GM18861 (cell line): Measurements from ENCODE around the gene ADCYAP1.

Source experiments
- ATAC-seq: cut with Tn5 transposase; IDR thresholded peaks from one replicate; pipeline ENCODE4 v1.9.1; 2021; ENCODE audit not compliant: unreplicated experiment

Gene ADCYAP1

DNA sequence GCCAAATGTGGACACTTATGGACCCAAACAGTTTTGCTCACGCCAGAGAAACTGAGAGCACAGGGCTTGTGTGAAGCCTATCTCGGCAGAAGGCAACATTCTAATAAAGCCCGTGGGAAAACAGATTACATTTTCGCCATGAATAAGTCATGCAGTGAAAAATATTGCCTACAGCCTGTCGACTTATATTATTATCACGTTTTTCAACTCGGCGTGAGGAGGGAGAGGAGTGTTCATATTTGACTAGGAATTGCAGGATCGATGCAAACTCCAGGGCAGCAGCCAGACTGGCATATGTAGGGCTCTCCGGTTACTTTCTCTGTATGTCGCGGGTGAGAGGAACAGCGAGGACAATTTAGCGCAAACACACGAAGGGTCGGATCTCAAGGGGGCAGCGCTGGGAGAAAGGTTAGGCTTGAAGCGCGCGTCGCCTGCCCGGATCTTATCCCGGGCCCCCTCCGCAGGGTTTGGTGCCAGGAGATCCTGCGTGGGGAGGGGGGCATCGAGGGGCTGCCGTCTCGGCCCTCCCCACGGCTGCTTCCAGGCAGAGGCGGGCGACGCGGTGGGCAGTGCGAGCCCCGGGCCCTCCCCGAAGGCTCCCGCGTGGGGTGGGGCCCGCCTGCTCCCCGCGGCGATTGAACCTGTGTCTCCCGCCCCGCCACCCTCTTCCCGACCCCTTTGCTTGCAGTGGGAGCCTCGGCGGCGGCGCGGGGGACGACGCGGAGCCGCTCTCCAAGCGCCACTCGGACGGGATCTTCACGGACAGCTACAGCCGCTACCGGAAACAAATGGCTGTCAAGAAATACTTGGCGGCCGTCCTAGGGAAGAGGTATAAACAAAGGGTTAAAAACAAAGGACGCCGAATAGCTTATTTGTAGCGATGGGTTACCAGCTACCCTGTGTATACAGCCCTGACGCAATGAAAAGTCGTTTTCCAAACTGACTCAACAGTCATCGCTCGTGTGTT, 4.4 kb downstream of the ADCYAP1 start:
- ATAC-seq: no peak

DNA sequence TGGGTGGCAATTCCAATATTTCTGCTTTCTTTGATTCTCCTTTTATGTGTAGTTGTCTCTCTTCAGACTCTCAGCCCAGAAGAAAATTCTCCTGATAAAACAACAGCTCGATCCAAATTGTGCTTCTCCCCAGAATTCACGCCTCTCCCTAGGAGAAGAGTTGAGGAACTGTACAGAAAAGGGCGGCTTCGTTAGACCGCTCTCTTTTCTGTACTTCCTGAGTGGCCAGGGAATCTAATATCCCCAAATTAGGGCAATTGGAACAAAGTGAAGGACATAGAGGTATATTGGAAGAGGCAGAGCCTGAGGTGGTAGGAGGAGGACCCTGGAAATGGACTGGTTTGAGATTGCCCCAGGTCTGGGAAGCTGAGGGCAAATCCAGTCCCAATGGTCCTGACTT, 5.6 kb downstream of the ADCYAP1 start:
- no peak for ATAC-seq

DNA sequence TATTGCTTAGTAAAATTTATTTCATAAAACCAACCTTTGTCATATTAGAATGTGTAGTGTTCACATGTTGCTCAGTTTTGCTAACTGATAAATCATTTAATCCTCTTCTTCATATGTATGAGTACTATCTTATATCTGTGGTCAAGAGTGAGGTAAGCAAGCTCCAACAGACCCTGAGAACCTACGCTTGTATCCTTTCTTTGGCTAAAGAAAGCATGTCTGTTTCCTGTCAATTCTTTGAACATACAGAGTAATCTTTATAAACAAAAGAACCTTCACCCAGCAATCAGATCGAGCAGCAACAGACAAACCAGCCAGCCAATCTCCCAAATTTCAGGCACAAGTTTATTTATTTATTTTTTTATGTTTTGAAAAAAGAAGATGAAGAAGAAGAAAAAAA, 6.4 kb downstream of the ADCYAP1 start:
- no peak for ATAC-seq

DNA sequence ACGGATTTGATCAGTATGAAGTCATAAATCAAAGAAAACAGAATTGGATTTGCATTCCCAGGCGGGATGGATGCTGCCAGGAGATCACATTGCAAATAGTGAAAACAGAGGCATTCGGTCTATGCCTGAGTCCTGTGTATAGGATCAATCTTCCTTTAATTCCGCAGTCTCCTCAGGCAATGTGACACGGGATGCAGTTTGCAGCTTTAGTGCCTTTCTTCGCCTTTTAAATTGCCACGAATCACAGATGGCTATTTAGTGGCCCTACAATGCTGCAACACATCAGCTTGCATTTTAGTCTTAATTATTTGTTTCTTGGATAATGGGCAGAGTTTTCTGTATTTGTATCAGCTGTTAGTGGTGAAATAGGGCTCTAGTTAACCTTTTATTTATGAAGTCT, 6.8 kb downstream of the ADCYAP1 start:
- no peak for ATAC-seq

DNA sequence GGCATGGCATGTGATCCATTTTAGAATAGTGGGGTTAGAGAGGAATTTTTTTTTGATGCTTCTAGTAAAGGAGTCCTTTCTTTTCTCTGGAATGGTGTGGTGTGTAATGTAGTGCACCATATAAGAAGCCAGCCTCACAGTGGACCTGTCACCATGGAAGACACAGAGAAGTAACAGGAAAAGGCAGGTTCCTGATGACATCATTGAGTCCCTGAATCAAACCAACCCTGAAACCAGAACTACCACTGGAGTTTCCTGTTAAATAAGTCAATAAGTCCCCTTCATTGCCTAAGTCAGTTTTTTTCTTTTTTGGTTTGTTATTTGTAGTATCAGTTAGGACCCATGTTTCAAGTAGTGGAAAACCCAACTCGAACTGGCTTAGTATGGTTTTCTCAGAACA, 11.9 kb downstream of the ADCYAP1 start:
- no peak for ATAC-seq

DNA sequence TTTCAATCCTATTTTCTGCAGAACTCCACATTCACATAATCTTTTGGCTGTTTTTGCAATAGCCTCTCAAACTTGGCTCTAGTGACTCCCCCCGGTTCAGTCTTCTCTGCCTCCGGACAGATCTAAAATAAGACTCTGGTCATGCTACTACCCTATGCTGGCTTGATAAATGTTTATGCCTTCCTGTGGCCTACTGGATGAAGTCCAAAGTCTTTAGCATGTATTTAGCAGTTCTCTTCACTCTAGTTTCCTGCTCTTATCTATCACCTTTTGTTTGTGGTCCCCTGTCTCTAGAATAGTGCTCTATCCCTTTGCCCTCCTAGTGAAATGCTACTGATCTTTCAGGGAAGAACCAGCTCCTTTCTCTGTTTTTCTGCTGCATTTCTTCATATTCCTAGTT, 14.4 kb downstream of the ADCYAP1 start:
- no peak for ATAC-seq

DNA sequence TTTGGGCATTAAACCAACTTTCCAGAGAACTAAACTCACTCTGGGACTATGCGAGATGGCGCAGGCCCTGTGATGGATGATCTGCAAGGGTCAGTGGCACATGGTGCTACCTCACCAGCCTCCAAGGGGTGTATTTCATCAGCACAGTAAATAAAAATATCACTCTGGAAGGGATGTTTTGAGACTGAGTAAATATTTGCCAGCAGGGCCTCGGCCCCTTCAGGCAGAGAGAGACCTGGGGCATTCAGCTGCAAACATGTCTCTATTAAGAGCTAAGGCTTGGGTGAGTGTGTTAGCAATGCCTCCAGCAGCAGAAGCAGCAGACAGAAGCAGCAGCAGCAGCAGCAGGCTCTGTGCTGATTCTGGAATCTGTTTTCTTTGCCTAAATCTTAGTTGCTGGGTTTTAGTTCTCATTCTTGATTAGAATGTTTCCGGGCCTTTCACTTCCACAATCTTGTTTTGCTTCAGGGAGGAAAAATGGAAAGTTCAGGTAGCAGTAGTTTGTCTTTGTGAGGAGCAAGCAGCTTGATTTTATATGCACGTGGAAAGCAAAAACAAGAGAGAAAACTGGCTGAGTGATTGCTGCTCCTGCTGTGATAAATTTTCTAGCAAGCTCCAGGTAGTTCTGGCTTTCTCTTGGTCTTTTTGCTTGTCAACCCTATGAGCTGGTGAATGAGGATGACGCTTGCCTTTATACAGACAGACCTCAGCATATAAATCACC, 18.6 kb downstream of the ADCYAP1 start:
- ATAC-seq: no peak

DNA sequence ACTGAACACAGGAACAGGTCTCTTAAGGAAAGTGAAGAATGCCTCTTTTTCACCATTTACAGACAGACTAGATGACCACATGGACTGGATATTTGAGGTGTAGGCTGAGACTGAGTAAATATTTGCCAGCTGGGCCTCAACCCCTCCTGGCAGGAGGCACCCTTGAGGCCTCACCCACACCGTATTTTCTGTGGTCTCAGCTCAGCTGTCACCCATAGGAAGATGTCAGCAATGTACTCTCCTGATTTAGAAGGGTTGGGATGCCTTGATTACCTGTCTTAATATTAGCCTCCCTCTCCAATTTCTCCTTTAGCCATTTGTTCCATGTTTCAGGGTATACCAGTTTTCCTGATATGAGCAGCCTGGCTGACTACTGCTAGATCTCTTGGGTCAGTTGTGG, 20.3 kb downstream of the ADCYAP1 start:
- no peak for ATAC-seq

DNA sequence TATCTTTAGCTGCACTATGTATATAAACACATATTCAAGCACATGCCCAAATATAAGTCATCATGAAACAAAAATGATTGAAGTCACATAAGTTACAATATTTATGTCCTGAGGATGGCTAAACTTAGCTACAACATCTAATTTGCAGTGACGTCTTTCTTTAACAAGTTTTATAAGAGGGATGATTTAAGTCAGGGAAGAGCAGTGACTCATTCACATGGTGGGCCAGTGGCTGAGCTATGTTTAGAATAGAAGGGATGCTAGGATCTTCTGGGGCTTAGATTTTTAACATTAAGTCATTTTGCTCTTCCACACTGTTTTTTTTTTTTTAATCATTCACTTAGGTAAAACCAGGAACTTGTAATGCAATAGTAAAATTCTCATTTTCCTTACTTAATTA, 22.3 kb downstream of the ADCYAP1 start:
- ATAC-seq: no peak

DNA sequence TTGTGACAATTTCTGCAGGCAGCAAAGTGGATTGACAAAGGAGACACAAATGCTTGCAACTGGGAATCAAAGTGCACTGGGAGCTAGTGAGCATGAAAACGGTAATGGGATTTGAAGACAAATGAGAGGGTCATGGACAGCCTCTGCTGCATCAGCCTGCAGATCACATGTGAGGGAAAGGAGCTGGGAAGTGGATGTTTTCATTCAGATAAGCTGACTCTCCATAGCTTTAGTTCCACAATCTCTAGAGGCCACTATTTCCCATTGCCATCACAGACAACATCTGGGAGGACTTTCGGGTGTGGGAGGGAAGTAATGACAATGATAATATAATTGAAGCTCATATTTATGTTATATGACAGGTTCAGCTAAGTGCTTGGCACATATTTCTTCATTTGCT, 28.4 kb downstream of the ADCYAP1 start:
- no peak for ATAC-seq

DNA sequence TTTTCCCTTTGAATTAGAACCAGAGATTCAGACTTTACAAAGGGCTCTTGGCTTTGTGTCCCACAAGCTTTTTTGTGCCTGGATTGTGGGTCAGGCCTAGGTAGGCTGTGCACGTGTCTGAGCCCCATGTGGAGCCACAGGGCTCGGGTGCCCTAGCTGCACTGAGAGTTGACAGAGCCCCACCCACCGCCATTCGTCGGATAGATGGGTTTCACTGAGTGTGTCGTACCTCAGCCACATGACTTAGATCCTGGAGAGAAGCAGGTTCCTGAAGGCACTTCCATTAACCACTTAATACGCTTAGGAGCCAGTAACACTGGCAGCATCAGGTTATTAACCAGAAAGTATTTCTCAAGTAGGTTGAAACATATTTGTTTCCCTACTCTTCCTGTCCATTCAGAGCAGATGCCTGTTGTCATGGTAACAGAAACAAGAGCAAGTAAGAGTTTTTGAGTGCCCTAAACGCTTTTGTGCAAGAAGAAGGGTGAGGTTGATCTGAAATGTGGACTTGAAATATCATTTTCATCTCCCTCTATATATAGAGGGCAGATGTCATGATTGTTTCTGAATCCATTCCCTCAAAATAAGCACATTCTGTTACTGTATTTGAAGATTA, 30.0 kb downstream of the ADCYAP1 start:
- no peak for ATAC-seq

DNA sequence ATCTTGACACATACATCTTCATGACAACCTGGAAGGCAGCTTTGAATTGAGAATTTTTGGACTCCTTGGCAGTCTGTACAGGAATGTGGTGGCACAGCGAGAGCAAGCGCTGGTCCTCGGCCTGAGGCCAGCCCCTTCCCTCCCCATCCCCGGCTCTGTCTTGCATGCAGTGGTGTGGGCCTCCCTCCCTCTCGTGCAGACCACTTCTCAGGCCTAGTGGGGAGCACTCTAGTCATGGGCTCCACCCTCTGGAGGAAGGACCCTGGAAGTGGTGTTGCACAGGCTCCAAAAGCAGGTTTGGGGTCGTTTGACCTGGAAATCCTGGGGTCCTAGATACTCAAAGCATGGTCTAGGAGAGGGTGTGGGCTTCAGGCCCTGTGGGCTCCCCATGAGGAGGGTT, 32.3 kb downstream of the ADCYAP1 start:
- no peak for ATAC-seq

DNA sequence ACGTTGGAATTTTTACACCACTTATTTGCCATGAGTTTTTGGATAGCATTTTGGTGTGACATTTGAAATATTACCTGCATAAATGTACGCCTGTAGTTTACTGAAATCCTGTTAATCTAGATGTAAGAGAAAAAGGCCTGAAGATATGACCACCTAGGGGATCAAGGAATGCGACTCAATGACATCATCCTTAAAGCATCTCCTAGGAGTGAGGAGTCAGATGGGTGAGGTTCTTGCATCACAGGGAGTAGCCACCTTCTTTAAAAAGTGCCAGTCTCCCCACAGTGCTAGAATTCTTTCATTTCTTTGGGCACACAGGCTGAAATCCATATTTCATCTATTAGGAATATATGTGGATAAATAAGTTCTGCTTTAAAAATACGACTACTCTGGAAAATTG, 34.5 kb downstream of the ADCYAP1 start:
- ATAC-seq: no peak

DNA sequence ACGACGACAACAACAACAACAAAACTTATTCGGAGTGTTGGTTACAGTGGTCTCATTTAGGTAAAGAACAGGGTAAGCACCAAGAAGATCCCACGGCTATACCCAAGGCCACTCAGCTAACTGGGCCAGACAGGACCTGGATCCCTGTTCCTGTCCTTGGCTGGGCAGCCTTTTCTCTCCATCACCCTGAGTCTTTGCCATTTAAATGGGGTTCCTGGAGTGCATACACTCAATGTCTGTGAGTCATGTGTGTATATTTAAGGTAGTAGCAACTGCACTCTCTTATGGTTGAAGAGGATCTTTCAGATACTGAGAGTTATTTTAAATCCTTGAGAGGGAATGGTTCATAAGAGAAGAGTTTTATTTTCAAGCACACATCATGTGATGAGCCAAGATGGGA, 35.3 kb downstream of the ADCYAP1 start:
- no peak for ATAC-seq

DNA sequence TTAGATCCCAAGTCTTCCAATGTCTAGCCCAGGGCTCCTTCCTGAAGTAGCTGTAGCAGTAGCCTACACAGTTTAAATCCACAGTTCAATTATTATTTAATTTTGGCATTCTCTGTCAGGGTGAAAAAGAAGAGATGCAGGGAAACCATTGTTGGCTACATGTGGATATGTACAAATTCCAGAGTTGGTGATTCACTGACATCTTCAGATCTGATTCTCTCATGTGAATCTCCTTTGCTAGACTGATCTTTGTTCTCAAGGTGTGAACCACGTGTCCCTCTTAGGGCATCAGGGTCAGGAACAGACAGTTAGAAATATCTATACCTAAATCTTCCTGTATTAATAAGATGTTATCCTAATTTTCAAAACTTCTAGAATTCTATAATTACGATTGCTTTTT, 36.7 kb downstream of the ADCYAP1 start:
- ATAC-seq: no peak

DNA sequence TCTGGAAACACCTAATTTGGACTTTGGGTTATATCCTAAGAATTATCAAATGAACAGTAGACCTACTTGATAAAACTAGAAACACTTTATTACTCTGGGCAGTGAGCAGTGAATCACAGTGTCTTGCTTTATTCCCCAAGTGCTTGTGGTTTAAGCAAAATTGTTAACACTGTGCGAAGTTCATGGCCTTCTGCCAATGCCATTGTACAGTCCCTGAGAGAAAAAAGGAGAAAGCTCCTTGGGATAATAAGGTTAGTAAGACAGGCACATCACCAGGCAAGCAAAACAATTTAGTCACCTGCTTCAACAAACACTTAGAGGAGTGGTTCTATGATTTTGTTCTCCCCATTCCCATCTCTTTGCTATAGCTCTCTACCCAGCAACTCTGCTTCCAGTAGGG, 39.8 kb downstream of the ADCYAP1 start:
- no peak for ATAC-seq

DNA sequence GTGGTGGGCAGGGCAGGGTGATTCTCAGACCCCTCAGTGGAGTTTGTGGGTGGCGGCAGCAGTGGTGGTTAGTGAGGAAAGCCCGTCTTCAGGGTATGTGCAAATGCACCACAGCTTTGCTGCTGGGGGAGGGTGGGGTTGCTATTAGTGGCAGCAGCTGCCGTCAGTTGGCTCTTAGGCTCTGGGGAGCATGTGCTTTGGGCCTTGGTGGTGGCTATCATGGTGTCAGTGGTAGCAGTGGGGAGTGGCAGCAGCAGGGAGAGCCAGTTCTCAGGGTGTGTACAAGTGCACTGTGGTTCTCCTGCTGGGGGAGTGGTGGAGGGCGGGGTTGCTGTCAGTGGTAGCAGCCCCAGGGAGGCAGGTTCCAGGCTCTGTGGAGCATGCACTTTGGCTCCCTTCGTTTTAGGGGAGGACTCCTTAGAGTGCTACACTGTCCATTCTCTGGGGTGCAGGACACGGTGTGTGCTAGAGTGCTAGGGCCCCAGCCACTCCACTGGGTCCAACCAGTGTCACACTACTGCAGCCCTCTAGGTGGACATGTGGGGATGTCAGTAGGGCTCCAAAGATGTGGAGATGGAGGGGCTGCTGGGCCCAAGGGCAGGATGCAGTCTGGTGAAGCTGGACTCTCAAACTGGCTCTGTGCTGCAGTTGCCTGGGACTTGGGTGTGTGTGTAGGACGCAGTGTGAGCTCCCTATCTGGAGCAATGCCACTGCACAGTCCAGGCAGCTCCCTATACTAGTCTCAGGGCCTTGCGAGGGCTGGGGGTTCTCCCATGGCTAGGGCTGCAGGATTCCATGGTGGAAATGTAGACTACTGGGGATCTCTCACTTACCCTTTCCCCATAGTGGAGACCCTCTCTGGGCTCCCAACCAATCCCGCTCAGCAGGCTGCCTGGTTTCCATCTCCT, 45.3 kb downstream of the ADCYAP1 start:
- ATAC-seq: no peak

DNA sequence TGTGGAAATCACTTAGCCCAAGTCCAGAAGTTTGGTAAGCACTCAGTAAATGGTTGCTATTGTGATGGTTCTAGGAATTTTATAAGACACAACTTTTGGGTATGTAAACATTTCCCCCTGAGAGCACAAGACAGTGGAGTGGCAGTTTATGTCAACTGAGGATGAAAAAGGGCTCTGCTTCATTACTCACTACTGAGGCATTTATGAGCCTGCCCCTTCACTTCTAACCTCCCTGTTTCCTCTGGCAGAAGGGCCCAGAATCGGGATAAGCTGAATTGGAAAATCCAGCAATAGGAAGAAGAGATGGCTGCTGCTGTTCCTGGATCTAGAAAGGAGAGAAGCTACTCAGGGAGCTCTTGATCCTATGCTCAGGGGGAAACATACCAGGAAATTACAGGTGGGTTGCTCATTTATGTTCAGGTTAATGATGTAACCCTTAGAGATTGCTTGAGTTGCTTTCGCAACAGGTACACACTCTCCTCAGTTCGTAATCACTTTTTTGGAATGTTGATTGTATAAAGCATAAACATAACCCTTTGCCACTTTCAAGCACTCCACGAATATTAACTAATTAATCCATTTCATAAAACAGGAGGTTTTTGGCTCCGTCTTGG, 46.3 kb downstream of the ADCYAP1 start:
- no peak for ATAC-seq

DNA sequence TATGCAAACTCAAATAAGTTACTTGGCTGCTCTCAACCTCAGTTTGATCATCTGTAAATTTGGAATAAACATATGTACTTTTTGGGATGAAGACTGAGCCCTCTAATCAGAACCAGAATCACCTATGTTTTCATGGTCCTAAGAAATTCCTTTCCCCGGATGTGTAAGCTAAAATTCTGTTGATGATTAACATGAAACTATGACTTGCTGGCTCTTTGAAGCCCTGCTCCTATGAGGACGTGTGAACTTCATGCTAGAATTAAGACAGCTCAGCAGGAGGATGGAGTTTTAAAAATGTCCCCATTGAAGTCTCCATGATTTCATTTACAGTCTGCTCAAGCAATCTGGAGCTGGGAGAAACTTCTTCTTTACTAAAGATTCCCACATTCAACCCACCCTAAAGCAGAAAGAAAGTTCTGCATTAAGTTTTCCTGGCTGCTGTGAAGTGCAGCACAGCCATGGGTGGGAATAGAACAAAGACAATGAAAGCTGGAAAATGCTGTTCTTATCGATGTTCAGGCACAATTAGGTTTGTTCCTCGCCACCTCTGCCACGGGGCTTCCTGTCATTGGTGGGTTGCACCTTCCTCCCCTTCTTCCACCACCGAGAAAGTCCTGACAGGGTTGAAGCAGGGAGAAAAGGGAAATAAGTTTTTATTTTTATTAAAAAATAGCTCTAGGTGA, 50.9 kb downstream of the ADCYAP1 start:
- ATAC-seq: no peak

DNA sequence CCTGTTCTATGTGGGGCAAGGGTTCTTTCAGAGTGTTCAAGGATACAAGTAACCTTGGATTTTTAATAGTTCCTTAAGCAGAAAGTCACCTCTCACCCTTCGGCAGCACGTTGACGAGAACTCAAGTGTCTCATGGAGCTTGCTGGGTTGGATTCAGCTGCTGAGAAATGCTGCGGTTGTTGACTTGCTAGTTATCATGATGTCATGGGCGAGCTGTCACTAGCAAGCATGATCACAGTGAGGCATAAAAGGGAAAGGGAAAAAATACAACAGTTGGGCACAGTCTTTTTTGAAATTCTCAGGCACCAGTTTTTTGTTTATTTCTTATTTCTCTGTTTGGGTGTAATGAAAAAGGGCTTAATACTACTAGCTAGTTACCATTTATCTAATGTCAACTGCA, 53.2 kb downstream of the ADCYAP1 start:
- no peak for ATAC-seq
